Measurements from ENCODE around the gene KANK3.
"Not testable (repeated sequence)": the region's sequence is repeated elsewhere in the genome, so short reads cannot be mapped to it uniquely, and the experiment has no call there.

Gene KANK3

DNA sequence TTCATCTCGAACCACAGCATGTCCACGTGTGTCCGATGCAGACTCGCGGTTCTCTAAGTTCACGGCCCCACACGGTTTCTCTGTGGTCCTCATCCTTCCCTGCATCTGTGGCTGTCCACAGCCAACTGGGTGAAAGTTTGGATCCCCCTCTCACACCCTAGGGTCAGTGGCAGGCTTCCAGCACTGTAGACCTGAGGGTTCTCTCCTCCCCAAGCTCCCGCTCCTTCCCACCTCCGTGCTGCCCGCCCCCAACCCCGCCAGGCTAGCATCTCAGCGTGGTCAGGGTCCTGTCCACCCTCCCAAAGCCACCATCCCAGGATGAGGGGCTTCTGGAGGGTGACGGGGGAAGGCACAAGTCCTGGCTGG is 23.9 kb upstream of the KANK3 start:
- TF ChIP-seq SPI1 (IDR thresholded peaks at IDR 0.05; ENCODE audit: low read depth, low read length) (no peak), POLR2A (IDR thresholded peaks at IDR 0.05; ENCODE audit: low read depth, low read length) (no peak), PAX5 (IDR thresholded peaks at IDR 0.05; ENCODE audit: insufficient read depth, low read length, severe bottlenecking) (no peak), POU2F2 (IDR thresholded peaks at IDR 0.05; ENCODE audit: low read depth, low read length) (no peak), POLR2AphosphoS5 (IDR thresholded peaks at IDR 0.05; ENCODE audit: low read depth, low read length) (no peak), TAF1 (IDR thresholded peaks at IDR 0.05; ENCODE audit: low read depth, low read length) (no peak)
- no peak for FAIRE-seq
- DNase-seq (ENCODE audit: insufficient read length, low spot score): no peak

DNA sequence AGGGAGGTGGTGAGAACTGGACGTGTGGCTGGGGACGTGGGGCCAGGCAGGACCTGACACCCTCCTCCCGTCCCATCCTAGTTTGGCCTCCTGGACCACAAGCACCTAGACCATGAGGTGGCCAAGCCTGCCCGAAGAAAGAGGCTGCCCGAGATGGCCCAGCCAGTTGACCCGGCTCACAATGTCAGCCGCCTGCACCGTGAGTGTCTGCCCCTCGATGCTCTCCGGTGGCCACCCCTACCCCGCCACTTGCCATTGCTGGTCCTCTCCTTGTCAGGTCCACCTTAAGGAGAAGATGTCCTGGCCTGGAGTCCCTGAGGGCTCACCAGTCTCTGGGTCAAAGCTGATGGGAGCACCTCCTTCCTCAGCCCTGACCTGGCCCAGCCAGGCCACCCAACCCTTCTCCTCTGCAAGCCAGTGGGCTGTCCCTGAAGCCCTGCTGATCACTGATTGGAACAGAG is 23.1 kb upstream of the KANK3 start:
- TF ChIP-seq PAX5 (IDR thresholded peaks at IDR 0.05; ENCODE audit: insufficient read depth, low read length, severe bottlenecking) (no peak), SPI1 (IDR thresholded peaks at IDR 0.05; ENCODE audit: low read depth, low read length) (no peak), POLR2AphosphoS5 (IDR thresholded peaks at IDR 0.05; ENCODE audit: low read depth, low read length) (no peak), POU2F2 (IDR thresholded peaks at IDR 0.05; ENCODE audit: low read depth, low read length) (no peak), POLR2A (IDR thresholded peaks at IDR 0.05; ENCODE audit: low read depth, low read length) (no peak), TAF1 (IDR thresholded peaks at IDR 0.05; ENCODE audit: low read depth, low read length) (no peak)
- no peak for FAIRE-seq

DNA sequence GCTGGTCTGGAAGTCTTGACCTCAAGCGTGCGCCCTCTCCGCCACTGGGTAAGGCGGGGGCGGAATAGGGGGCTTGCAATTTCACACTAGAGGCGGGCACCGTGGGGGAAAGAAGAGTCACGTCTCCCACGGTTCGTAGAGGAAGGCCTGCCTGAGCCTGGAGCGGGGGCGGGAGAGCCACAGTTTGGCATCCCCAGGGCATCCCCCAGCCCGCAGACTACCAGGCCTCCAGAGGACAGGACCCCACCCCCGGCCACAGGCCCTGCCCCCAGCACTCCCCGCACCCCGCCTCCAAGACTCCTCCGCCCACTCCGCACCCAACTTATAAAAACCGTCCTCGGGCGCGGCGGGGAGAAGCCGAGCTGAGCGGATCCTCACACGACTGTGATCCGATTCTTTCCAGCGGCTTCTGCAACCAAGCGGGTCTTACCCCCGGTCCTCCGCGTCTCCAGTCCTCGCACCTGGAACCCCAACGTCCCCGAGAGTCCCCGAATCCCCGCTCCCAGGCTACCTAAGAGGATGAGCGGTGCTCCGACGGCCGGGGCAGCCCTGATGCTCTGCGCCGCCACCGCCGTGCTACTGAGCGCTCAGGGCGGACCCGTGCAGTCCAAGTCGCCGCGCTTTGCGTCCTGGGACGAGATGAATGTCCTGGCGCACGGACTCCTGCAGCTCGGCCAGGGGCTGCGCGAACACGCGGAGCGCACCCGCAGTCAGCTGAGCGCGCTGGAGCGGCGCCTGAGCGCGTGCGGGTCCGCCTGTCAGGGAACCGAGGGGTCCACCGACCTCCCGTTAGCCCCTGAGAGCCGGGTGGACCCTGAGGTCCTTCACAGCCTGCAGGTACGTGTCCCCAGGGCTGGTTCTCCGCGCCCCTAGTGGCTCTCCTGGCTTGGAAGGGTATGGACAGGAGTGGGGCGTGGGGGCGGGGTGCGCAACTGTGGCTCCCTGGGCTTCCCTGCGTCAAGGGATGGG is 21.0 kb upstream of the KANK3 start, which contains the start of gene ANGPTL4:
Gene ANGPTL4 (plus strand): TSS at position 353 of the 969 bp plus-strand sequence. CDS start 167 bp downstream, at position 520.
- no peak for FAIRE-seq

More for the DNA sequence above, 23.1 kb upstream of the KANK3 start:
- no peak for DNase-seq (ENCODE audit: insufficient read length, low spot score)

DNA sequence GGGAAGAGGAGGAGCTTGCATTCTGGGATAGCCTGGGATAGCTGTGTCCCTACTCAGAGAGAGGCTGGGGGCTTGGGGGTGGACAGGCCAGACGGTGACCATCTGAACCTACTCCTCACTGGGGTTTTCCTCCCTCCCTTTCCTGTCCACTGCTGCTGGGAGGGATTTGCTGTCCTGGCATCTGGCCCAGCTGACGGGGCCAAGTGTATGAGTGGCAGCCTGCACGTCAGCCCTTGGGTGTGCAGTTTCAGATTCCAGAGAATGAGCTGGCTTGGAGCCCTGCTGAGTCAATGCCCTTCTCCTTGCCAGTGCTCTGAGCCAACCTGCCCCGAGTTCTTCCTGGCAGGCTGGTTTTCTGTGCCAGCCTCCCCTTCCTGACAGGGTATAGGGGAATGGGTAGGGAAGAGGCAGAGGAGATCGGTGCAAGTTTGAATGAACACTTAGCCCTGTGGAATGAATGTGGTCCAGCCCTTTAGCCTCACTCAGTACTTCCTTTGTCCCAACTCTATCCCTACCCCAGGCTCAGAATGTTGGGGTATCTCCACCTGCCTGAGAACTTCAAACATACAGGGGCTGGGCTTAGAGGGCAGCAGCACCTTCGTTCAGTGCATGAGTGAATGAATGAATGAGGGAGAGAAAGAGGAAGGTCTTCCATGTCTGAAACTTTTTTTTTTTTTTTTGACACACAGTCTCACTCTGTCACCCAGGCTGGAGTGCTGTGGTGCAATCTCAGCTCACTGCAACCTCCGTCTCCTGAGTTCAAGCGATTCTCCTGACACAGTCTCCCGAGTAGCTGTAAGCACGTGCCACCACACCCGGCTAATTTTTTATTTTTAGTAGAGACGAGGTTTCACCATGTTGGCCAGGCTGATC is 19.1 kb upstream of the KANK3 start:
- FAIRE-seq: no peak
- TF ChIP-seq PAX5 (IDR thresholded peaks at IDR 0.05; ENCODE audit: insufficient read depth, low read length, severe bottlenecking) (no peak), POLR2AphosphoS5 (IDR thresholded peaks at IDR 0.05; ENCODE audit: low read depth, low read length) (no peak), POU2F2 (IDR thresholded peaks at IDR 0.05; ENCODE audit: low read depth, low read length) (no peak), TAF1 (IDR thresholded peaks at IDR 0.05; ENCODE audit: low read depth, low read length) (no peak), SPI1 (IDR thresholded peaks at IDR 0.05; ENCODE audit: low read depth, low read length) (no peak)
- DNase-seq (ENCODE audit: insufficient read length, low spot score): no peak

More for the DNA sequence above, 21.0 kb upstream of the KANK3 start, which contains the start of gene ANGPTL4:
- no peak for DNase-seq (ENCODE audit: insufficient read length, low spot score)
- TF ChIP-seq POLR2AphosphoS5 (IDR thresholded peaks at IDR 0.05; ENCODE audit: low read depth, low read length) (no peak), POU2F2 (IDR thresholded peaks at IDR 0.05; ENCODE audit: low read depth, low read length) (no peak), POLR2A (IDR thresholded peaks at IDR 0.05; ENCODE audit: low read depth, low read length) (no peak), TAF1 (IDR thresholded peaks at IDR 0.05; ENCODE audit: low read depth, low read length) (no peak), PAX5 (IDR thresholded peaks at IDR 0.05; ENCODE audit: insufficient read depth, low read length, severe bottlenecking) (no peak), SPI1 (IDR thresholded peaks at IDR 0.05; ENCODE audit: low read depth, low read length) (no peak)

DNA sequence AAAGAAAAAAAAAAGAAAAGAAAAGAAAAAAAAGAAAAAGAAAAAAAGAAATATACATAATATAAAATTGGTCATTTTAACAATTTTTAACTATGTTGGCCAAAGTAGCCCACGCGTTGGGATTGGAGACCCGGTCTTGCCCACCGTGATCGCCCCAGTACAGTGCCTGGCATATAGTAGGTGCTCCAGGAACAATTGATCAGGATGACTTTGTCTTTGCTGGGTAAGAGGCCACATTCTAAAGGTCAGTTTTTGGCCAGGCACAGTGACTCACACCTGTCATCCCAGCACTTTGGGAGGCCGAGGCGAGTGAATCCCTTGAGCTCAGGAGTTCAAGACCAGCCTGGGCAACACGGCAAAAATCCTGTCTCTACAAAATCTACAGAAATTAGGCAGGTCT is 17.1 kb upstream of the KANK3 start:
- DNase-seq (ENCODE audit: insufficient read length, low spot score) (no peak), FAIRE-seq (no peak)
- TF ChIP-seq POLR2A (IDR thresholded peaks at IDR 0.05; ENCODE audit: low read depth, low read length): no peak
- no peak for TF ChIP-seq POU2F2 (IDR thresholded peaks at IDR 0.05; ENCODE audit: low read depth, low read length)
- TF ChIP-seq POLR2AphosphoS5 (IDR thresholded peaks at IDR 0.05; ENCODE audit: low read depth, low read length): no peak
- no peak for TF ChIP-seq SPI1 (IDR thresholded peaks at IDR 0.05; ENCODE audit: low read depth, low read length)
- TF ChIP-seq TAF1 (IDR thresholded peaks at IDR 0.05; ENCODE audit: low read depth, low read length): no peak
- TF ChIP-seq PAX5 (IDR thresholded peaks at IDR 0.05; ENCODE audit: insufficient read depth, low read length, severe bottlenecking): no peak

DNA sequence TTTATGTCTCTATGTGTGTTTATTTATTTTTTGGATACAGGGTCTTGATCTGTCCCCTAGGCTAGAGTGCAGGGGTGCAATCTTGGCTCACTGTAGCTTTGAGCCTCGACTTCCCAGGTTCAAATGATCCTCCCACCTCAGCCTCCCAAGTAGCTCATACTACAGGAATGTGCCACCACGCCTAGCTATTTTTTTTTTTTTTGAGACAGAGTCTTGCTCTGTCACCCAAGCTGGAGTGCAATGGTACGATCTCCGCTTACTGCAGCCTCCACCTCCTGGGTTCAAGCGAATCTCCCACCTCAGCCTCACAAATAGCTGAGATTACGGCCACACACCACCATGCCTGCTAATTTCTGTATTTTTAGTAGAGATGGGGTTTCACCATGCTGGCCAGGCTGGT is 15.9 kb upstream of the KANK3 start:
- DNase-seq (ENCODE audit: insufficient read length, low spot score) (no peak), FAIRE-seq (no peak)
- TF ChIP-seq TAF1 (IDR thresholded peaks at IDR 0.05; ENCODE audit: low read depth, low read length) (no peak), POU2F2 (IDR thresholded peaks at IDR 0.05; ENCODE audit: low read depth, low read length) (no peak), POLR2AphosphoS5 (IDR thresholded peaks at IDR 0.05; ENCODE audit: low read depth, low read length) (no peak), POLR2A (IDR thresholded peaks at IDR 0.05; ENCODE audit: low read depth, low read length) (no peak), PAX5 (IDR thresholded peaks at IDR 0.05; ENCODE audit: insufficient read depth, low read length, severe bottlenecking) (no peak), SPI1 (IDR thresholded peaks at IDR 0.05; ENCODE audit: low read depth, low read length) (no peak)

DNA sequence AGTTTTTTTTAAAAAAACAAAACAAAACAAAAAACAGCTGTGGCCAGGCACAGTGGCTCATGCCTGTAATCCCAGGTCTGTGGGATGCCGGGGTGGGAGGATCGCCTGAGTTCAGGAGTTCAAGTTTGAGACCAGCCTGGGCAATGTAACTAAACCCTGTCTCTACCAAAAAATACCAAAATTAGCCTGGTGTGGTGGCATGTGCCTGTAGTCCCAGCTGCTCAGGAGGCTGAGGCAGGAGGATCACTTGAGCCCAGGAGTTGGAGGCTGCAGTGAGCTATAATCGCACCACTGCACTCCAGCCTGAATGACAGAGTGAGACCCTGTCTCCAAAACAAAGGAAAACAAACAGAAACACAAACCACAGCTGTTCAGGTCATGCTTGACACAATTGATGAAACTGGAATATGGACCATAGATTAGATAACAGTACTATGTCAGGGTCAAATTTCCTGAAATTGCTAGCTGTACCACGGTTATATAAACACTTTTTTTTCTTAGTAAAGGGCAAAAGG is 14.0 kb upstream of the KANK3 start:
- FAIRE-seq: no peak
- TF ChIP-seq POLR2A (IDR thresholded peaks at IDR 0.05; ENCODE audit: low read depth, low read length) (no peak), POLR2AphosphoS5 (IDR thresholded peaks at IDR 0.05; ENCODE audit: low read depth, low read length) (no peak), SPI1 (IDR thresholded peaks at IDR 0.05; ENCODE audit: low read depth, low read length) (no peak), POU2F2 (IDR thresholded peaks at IDR 0.05; ENCODE audit: low read depth, low read length) (no peak), PAX5 (IDR thresholded peaks at IDR 0.05; ENCODE audit: insufficient read depth, low read length, severe bottlenecking) (no peak), TAF1 (IDR thresholded peaks at IDR 0.05; ENCODE audit: low read depth, low read length) (no peak)
- no peak for DNase-seq (ENCODE audit: insufficient read length, low spot score)

DNA sequence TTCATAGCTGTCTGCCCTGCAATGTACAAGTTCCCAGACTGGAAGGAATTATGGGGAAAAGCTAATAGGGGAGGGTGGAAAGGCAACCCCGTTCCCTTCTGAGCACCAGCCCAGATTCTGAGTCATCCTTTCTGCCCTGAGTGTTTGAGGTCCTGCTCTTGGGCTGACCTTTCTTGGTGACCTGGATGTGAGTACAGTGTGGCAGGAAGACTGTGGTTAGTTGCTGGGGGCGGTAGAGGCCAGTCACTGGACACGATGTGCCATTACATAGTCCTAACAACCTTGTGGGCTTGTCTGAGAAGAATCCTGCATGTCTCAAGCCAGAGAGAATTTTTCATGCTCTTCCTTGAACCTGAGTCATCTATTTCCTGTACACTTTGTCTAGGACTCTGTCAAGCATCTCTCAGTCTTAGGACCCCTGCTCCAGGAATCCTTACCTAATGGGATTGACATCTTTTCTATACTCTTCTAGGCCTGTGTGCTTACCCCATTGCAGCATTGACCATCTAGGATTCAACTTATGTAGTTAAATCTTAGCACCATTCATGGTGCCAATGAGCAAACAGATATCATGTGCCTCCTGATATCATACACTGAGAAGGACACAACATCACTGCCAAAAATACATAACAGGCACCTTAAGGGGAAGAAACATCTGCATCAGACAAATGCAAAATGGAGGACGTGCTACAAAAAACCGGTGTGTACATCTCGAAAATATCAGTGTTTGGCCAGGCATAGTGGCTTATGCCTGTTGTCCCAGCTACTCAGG is 12.8 kb upstream of the KANK3 start:
- no peak for FAIRE-seq
- DNase-seq (ENCODE audit: insufficient read length, low spot score): no peak
- TF ChIP-seq POU2F2 (IDR thresholded peaks at IDR 0.05; ENCODE audit: low read depth, low read length): no peak
- TF ChIP-seq POLR2A (IDR thresholded peaks at IDR 0.05; ENCODE audit: low read depth, low read length): no peak
- no peak for TF ChIP-seq TAF1 (IDR thresholded peaks at IDR 0.05; ENCODE audit: low read depth, low read length)
- no peak for TF ChIP-seq PAX5 (IDR thresholded peaks at IDR 0.05; ENCODE audit: insufficient read depth, low read length, severe bottlenecking)
- TF ChIP-seq POLR2AphosphoS5 (IDR thresholded peaks at IDR 0.05; ENCODE audit: low read depth, low read length): no peak
- TF ChIP-seq SPI1 (IDR thresholded peaks at IDR 0.05; ENCODE audit: low read depth, low read length): no peak

DNA sequence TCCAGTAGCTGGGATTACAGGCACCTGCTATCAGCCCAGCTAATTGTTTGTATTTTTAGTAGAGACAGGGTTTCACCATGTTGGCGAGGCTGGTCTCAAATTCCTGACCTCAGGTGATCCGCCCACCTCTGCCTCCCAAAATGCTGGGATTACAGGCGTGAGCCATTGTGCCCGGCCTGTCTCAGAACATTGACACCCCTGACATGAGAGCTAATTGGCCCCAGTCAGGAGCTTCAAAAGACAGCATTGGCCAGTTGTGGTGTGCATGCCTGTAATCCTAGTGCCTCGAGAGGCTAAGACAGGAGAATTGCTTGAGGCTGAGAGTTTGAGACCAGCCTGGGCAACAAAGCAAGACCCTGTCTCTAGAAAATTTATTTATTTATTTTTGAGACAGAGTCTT is 9.8 kb upstream of the KANK3 start:
- not testable (repeated sequence) for DNase-seq (ENCODE audit: insufficient read length, low spot score); FAIRE-seq

Data from GM12891 (cell line).